HG02885 (cell line): ENCODE measurements around the gene MBTPS2.
"Not testable (repeated sequence)": the region's sequence is repeated elsewhere in the genome, so short reads cannot be mapped to it uniquely, and the experiment has no call there.

Source experiments
- ATAC-seq: cut with Tn5 transposase; IDR thresholded peaks from one replicate; pipeline ENCODE4 v1.9.1; 2021; ENCODE audit warnings: mild to moderate bottlenecking; ENCODE audit not compliant: unreplicated experiment, poor library complexity

Gene MBTPS2

DNA sequence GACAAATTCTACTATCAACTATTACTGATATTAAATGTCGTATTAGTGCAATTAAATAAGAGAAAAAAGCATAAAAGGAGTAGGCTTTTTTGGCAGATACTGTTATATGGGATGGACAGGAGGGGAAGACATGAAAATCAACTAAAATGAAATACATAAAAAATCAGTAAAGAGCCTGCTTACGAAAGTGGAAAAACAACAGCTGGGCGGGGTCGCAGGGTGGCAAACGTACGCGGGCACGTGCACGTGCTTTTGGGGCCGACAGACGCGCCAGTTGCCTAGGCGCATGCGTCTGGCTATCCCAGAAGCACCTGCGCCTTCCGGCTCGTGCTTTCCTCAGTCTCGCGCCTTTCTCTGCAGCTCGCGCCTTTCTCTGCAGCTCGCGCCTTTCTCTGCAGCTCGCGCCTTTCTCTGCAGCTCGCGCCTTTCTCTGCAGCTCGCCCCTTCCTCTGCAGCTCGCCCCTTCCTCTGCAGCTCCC, 16.6 kb downstream of the MBTPS2 start, which contains the start of gene YY2:
Gene YY2 (plus strand): TSS at position 51 of the 479 bp plus-strand sequence. CDS start 498 bp downstream, outside the sequence.
- ATAC-seq: no peak

DNA sequence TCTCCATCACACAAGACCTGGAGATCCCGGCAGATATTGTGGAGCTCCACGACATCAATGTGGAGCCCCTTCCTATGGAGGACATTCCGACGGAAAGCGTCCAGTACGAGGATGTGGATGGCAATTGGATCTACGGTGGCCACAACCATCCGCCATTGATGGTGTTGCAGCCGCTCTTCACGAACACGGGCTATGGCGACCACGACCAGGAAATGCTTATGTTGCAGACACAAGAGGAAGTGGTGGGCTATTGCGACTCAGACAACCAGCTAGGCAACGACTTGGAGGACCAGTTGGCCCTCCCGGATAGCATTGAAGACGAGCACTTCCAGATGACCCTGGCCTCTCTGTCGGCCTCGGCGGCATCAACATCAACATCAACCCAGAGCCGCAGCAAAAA, 17.1 kb downstream of the MBTPS2 start:
- no peak for ATAC-seq

- no peak for ATAC-seq
Observed at GRCh38 chrX:21863241-21863640, 23.8 kb downstream of the MBTPS2 start.

DNA sequence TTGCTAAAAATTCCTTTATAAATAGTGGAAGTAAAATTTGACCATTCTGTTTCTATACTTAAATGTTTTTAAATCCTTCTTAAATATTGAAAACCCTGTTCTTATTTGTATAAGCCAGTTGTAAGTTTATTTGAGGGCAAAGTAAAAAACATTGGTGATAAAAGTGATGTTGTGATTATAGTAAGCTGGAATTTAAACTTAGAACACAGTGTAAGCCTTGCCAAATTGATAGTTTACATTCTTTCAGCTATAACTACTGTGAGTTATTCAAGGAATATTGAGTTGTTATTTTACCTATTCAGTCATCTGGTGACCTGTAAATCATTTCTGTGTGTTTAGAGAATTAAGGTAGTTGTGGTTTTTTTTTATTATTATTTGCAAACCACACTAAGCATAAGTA, 26.0 kb downstream of the MBTPS2 start:
- no peak for ATAC-seq

DNA sequence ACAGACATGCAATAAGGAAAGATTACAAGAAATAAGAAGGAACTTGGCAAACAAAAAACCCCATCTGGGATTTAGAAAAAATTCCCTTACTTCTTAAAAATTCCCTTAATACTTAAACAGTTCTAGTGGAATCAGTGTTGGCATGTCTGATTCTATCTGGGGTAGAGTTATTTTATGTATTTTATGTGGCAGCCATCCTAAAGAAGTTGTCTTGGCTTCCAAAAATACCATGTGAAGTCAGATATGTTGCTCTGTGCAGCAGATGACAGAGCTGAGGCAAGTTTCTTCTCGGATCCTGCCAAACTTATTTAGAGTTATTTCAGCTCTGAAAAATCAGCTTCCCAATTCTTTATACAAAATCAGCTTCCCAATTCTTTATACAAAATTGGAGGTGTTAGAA, 31.1 kb downstream of the MBTPS2 start:
- no peak for ATAC-seq

DNA sequence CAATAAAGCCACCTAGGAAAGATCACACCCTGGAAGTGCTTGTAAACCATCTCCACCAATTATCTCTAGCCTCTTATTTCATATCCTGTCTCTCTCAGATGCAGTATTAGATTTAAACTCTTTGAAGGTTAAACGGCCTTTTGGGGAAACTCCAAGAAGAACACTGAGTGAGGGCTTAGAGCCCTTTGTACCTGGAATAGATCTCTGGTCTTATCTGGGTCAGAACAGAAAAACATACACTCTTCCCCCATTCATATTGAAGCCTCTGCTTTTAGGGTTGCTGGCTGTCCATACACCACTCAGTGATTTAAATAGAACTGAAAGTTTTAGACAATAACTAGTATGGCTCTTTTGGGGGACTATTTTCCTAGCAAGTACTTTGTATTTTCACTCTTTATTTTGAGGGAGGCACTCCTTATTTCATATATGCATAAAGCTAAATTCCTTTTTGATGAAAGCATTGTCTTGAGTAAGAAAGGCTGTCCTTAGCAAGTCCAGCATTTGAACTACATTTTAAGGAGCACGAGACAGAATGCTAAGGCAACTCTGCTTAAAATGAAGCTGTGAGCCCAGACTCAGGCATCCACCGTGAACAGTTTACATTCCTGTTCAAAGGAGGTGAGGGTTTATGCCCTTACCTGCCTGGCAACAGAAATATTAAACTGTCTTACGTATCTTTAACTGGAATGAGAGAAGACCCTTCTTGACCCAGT, 33.8 kb downstream of the MBTPS2 start:
- no peak for ATAC-seq

DNA sequence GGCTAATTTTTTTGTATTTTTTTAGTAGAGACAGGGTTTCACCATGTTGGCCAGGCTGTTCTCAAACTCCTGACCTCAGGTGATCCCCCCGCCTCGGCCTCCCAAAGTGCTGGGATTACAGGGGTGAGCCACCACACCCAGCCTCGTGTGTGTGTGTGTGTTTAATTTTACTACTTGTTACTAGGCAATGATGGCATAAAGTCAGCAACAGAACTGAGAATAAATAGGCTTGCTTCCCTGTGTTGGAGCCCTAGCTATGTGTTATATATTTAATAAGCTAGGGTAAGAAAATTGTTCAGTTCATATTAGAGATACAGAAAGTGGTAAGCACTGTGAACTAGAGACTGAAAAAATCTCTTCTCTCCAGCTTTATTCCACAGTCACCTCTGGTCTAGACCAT, 34.8 kb downstream of the MBTPS2 start:
- ATAC-seq: not testable (repeated sequence)

DNA sequence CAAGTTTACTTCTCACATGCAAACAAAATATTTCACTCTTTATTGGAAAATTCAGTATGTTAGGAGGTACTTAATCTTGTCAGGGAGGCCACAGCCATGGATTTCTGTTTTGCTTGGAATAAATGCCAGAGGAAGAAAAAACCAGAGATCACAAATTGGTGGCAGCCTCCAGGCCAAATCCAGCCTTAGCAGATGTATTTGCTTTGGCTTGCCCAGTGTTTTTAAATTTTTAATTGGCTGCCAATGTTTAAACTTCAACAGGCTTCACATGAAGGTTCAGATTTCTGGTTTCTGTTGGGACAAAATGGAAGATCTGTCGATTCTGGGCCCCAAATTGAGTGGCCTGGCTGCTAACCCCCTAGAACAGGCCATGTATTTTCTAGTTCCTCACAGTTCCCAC, 35.6 kb downstream of the MBTPS2 start:
- no peak for ATAC-seq

GRCh38 chrX:21881881-21882574, 42.6 kb downstream of the MBTPS2 start:
- ATAC-seq: no peak

- ATAC-seq: no peak
Observed at GRCh38 chrX:21883258-21883657, 43.8 kb downstream of the MBTPS2 start.

DNA sequence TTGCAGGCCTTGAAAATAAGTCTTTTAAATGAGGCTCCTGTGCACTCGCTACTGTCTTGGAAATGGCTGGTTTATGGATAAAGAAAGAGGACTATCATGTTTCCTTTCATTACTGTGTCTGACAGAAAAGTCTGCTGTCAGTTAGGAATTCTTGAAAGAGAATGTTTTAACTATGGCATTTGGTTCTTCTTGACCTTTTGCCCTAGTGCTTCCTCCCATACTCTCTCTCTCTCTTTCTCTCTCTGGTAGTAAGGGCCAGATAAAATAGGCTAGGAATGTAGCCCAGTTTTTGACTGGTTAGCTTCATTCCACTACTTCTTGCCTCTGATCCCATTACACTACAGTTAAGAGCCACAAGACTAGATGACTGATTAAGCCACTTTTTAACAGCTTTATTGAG, 46.2 kb downstream of the MBTPS2 start:
- no peak for ATAC-seq

DNA sequence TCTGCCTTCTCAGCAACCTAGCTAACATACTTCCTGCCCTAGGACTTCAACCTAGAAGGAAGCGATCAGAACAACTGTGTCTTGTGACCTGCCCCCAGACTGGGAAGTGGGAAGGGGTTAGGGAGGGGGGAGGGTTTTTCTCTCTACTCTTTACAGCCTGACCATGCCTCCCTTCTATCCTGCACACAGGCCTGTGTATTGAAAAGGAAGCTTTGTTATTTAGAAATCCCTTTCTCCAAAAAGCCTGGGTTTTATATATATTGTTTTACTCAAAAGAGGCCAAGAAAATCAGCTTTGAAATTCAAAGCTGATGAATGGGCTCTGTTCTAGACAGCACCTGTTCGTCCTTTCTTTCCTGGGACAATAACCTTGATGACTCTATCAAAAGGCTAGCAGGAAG, 65.9 kb downstream of the MBTPS2 start:
- ATAC-seq: no peak

DNA sequence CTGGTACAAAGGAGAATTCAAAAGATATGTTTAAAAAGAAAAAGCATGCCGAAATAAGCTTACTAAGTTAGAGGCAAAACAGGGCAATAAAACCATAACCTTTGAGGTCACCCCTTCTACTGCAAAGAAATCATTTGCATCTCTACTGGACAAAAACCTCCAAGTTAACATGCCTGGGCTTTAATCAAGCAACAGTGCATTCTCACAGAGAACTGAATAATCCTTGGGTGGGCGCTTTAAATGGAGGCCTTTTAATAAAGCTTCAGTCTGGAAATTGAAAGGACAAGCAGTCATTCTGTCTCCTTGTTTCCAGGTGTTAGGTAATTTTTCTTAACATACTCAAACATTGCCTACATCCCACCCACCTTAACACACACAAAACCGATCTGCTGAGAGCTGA, 66.5 kb downstream of the MBTPS2 start:
- ATAC-seq: no peak

DNA sequence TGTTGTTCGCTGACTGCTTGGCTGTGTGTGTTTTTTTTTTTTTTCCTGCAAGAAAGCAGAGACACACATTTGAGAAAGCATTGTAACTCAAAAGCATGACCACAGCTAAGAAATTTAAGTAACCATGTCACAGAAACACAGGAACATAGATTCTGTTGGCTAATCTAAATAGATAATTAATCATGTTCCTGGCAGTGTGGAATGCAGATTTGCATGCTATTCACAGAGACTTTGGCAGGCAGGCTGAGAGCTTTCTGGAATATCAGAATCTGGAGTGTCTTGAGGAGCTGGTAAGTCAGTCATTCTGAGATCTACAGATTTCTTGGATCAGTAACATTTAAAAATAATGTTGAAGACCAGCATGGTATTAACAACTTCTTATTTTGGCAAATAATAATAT, 67.8 kb downstream of the MBTPS2 start:
- ATAC-seq: no peak

DNA sequence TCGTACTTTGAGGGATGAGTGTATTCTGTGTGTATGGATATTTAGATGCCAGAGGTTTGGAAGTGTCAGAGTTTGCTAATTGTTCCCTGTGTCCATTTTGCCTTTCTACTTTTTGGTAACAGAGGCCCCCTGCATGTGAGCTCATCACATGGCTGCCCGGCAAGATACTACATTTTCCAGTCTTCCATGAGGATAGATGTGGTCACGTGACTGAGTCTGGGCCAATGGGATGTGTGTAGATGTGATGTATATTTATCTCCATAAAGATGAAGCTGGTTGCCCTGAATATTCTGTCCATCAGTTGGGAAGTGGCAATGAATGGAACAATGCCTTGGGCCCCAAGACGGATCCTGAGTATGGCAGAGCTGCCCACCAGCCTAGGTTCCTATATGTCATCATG, 72.1 kb downstream of the MBTPS2 start:
- no peak for ATAC-seq

DNA sequence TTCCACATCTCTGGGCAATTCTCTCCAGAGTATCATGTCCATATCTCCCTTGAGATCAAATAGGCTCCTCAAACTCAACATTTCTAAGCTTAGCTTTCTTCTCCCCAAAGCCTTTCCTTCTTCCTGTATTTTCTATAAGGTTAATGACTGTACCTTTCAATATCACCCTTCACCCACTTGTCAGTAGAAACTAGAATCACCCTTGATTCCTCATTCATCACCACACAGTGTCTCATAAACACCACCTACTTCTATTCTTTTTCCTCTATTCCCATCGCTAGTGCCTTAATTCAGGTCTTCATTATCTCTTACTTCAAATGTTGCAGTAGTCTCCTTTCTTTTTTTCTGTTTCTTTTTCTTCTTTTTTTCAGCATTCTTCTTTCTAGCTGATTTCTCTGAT, 72.8 kb downstream of the MBTPS2 start:
- no peak for ATAC-seq

GRCh38 chrX:21912989-21913388, 73.6 kb downstream of the MBTPS2 start:
- no peak for ATAC-seq

DNA sequence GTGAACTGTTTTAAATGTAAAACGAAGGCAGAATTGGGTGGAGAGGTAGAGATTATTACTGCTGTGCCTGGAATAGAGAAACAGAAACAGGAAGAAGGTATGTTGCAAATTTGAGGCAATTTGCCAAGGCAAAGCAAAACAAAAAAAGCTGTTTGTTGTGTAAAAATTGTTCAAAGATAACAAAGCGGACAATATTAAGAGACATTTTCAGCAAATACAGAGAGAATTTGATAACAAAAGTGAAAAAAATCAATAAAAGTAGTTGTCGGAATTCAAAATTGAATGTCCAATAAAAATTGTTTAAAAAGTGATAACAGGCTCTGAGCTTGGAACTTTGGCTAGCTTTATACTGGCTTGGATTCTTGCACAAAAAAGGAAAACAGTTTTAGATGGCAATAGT, 86.7 kb downstream of the MBTPS2 start:
- peak; percentile 38 for ATAC-seq

DNA sequence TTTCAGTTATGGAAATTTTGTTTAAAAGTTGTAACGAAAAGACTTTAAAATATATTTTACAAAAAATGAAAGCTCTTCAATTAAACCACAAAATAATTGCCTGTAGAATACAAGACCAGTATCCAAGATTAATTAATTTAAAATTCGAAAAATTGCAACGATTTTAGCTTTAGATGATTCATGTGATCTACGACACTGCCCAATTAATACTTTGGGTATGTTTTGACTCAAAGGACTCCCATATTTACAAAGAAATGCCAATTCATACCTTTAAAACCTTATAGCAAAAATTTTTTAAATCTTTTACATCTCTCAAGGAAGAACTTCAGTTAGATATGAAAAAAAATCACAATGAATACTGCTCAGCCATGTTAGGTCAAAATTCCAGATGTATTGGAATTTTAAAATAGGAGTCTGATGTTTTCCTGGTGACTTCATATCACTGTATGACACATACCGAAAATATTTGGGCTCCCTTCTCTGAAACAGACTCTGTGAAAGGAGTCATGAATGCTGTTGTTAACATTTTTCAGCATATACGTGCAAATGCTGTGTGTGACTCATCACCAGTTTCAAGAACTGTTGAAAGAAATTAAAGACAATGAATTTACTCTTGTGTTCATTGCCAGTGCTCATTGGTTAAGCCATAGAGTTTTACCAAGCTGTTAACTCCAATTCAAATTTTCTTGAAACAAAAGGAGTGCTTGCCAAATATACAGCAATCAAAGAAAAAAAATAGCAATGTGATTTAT, 87.3 kb downstream of the MBTPS2 start:
- ATAC-seq: peak; percentile 91

- no peak for ATAC-seq
Observed at GRCh38 chrX:21929209-21929608, 89.8 kb downstream of the MBTPS2 start.

GRCh38 chrX:21930986-21931385, 91.6 kb downstream of the MBTPS2 start:
- no peak for ATAC-seq
